GM19397 (cell line): ENCODE results near the gene ONECUT1.

Source experiments
- ATAC-seq: cut with Tn5 transposase; IDR thresholded peaks from one replicate; pipeline ENCODE4 v1.9.1; 2021; ENCODE audit warnings: mild to moderate bottlenecking, moderate library complexity; ENCODE audit not compliant: unreplicated experiment

The ONECUT1 gene

GRCh38 chr15:52733696-52734255 is 56.4 kb downstream of the ONECUT1 start:
- no peak for ATAC-seq

DNA sequence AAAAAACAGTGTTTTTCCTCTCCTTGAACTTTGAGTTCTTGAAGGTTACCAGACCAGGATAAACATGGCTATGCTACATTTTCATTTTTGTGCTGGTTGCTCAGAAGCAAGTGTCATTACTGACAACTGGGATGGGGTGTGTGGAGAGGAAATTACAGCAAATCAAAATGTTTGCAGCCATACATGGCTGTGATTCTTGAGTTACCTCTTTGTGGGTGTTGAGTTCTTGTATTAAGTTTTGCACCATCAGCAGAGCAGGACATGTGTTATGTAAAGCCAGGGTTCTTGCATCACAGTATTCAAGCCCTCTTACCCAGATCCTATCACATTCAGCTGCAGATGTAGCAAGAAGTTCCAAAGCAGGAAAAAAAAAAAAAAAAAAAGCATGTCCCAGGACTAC is 57.0 kb downstream of the ONECUT1 start:
- ATAC-seq, result no peak

GRCh38 chr15:52732551-52732950 is 57.6 kb downstream of the ONECUT1 start:
- no peak for ATAC-seq

DNA sequence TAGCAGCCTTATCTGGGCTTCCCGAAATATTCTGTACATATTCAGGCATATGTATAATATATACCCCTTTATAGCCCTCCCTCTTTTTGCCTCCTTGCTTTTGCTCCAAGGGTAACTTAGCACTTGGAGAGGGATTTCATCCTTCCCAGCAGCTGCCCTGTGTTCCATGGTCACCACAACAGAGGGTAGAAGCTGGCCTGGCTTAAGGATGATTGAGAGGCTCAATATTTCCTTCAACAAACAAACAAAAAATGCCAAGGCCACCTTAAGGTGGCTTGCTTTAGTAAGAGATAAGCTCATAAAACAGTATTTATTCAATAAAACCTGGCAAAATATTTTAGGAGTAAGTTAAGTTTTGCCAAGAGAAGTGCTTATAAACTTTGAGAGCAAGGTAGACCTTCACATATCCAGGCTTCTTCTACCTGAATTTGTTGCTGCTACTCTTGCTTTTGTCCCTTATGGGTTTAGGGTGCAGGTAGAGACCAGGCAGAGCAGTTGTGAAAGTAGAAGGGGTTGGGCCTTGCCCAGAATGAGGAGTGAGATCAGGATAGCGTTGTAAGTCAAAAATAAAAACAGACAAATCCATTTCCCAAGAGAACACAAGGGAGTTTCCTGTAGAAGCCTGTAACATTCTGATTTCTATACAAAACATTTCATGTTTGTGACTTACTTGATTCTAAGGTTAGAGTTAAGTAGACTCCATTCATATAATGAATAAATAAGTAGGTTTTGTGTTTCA is 58.2 kb downstream of the ONECUT1 start:
- no peak for ATAC-seq

- ATAC-seq, result no peak
Measured at GRCh38 chr15:52731004-52731403, 59.1 kb downstream of the ONECUT1 start.

- ATAC-seq, result no peak
Measured at GRCh38 chr15:52730594-52730993, 59.5 kb downstream of the ONECUT1 start.

DNA sequence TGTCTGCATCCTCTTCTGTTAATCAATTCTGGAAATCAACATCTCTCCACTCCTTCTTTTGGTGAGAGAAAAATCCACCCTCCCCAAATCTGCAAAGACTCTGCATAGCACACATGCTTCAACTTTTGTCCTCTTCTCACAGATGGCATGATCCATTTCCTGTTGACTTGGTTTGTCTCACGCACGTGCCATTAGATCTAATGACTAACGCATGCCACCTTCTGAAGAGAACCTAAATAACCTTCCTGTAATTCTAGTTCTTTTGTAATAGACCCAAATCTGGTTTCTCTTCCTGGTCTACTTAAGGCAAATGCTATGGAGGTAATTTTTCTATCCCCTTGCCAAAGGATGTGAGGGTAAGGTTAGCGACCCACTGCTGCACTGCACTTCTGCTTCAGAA is 60.0 kb downstream of the ONECUT1 start:
- peak; percentile 71 for ATAC-seq

DNA sequence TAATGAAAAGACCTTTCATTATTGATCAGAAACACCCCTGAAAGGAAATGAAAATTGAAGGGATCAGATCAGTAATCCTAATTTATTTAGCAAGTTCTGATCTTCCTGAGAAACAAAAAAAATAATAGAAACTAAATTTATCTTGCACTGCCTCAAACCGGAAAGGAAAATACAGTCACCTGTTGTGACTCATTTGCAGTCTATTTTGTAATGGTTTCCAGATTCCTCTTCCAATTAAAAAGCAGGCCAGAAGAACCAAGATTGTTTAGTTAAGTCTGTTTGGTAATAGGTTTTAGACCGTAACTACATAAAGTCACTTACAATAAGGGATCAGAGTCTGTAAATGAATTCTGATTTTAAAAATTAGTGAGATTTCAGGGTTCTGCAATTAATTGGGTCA is 61.2 kb downstream of the ONECUT1 start:
- ATAC-seq, result no peak

DNA sequence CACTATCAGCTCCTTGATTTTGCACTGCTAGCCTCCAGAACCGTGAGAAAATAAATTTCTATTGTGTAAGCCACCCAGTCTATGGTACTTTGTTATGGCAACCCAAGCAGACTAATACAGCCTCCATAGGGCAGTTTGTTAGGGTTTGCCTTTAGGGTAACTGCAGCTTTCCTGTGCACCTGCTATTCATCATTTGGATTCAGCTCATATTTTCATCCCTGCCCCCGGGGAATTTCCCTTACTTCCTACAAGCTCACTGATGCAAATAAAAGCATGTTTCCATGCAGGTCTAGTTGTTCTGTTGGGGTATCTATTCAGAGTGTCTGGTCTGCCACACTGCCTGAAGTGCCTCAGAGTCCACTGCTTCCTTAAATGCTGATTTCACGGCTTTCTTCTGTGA is 62.3 kb downstream of the ONECUT1 start:
- ATAC-seq, result no peak

DNA sequence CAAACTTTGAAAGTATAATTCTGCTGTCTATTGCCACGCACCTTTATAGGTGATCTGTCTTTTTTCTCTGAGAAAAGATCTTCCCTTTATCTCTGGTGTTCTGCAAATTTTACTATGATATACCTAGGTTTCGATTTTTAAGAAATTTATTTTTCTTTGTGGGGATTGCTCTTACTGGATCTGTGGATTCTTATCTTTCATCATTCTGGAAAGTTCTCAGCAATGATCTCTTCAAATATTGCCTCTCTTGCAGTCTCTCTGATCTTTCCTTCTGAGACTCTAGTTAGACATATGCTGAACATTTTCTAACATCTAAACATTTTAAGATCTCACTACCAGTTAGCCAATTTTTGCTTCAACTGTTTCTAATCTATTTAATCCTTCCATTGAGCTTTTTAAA is 63.9 kb downstream of the ONECUT1 start:
- ATAC-seq, result no peak

GRCh38 chr15:52718551-52718950 is 71.6 kb downstream of the ONECUT1 start:
- no peak for ATAC-seq

GRCh38 chr15:52717924-52718323 is 72.2 kb downstream of the ONECUT1 start:
- no peak for ATAC-seq

DNA sequence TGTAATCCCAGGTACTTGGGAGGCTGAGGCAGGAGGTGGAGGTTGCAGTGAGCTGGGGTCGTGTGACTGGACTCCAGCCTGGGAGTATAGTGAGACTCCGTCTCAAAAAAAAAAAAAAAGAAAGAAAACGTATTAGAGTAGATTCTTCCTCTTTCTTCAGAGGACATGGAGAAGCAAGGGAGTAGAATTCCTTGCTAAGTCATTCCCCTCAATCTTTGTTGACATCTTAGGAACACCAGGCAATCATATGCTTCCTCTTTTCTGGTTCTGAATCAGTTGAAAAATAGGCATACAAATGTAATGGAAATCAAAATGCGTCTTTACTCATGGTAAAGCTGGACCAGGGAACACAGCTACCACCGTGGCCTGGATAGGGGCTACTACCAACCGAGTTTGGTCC is 72.7 kb downstream of the ONECUT1 start:
- ATAC-seq, result no peak

- no peak for ATAC-seq
Measured at GRCh38 chr15:52716536-52716935, 73.6 kb downstream of the ONECUT1 start.

DNA sequence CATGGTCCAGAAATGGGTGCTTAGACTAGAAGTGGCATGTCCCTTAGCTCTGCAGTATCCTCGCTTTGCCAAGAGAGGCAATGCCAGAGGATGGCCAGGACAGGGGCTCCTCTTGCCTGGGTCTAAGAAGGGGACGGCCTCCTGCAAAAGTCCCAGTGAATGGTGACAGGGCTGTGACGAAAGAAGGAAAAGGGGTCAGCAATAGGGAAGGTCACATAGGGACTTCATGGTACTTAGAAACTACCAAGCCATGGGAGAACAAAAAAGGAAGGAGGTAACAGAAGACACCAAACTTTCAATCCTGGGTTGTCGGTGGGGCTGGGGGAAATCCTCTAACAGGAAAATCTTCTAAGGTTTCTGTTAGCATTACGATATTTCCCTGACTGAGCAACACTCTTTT is 74.7 kb downstream of the ONECUT1 start:
- ATAC-seq, result no peak

DNA sequence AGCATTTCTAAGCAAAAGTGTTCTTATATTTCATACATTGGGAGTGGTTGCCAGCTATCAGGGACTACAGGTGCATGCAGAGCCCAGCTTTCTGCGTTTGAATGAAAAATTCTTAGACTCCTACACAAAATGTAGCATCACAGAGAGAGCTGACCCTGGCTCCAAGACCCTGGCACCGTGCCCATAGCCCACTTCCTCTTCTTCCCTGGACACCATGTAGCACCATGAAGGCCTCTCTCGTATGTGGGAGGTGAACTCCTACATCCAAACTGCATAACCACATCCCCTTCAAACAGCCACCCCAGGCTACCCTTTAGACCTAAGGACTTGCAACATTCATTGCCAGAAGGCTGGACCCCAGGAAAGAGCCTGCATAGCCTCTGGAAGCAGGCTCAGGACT is 75.2 kb downstream of the ONECUT1 start:
- ATAC-seq, result no peak

DNA sequence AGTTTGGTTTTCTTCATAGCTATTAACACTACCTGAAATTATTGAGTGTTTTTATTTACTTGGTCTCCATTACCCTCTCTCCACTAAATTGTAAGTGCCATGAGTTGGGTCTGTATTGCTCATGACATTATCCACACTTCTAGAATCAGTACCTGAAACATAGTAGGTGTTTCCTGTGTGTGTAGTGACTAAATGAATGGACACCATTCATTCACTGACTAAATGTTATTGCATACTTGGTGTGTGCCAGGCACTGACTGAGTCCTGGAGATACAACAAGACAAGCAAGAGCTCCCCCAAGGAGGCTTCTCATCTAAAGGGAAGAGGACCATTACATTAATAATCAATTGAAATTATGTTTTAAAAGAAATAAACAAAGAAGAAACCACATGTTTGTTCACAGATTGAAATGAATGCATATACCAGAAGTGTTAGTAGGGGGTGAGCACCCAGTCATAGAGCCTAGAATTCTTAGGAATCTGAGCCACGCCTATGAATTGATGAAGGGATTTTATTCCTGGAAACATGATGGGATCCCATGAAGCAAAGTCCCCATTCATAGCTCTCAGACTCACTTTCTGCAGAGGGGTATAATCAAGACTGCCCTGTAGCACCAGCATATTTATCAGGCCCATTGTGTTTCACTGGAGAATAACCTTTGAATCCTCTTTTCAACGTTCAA is 79.3 kb downstream of the ONECUT1 start:
- no peak for ATAC-seq

DNA sequence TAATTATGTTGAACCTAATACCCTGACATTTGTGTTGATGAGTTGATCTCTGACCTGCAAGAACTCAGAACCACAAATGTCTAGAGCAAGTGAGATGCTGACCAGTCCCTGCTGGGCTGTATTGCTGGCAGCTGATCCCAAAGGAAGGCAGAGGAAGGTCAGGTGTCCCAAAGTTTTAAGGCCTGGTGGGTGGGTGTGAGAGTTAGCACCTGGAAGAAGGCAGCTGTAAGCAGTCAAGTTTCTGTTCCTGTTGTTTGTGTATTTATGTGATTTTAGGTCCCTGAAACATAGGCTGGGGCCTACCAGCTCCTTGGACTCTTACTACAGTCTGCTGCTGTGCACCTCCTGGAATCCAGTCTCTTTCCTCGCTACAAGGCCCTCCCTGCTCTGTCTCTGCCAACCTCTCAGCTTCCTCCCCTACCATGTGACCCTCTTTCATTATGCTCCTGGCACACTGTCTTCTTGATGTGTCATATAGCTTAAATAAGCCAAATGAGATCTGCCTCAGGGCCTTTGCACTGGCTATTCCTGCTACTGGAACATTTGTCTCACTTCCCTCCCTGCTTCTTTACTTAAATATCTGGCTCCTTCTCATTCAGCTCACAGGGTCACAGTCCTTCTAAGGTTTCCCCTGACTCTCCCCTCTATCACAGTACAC is 80.0 kb downstream of the ONECUT1 start:
- peak; percentile 25 for ATAC-seq

DNA sequence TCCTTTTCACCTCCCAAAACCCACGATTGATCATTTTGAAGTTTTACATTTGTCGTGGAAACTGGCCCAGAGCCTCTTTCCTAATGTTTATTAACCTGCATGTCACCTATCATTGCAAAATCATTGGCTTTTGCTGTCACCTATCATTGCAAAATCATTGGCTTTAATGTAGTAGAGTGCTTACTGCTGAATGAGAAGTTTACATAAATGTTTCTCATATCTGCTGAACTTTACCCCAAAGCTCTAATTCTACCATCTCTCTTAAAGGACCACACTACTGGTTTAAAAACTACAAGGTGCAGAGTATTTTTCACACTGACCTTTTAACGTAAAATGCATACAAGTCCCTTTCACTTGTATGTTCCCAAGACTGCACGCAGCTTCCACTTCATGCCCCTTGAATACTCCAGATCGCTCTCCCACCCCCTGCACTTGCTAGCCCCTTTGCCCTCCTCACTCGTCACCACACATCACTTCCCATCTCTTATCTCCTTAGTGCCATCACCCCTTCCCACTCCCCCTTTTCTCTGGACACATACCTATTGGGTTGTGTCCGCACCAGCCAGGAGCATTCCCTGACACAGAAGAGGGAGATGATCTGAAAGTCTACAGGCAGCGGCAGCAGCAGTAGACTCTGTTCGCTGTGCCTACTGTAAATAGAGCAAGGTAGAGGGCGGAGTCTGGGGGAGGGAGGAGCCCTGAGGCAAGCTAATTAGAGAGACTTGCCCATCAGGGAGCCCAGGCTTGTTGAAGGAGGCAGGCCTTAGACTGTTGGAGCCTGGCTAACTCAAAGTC is 80.8 kb downstream of the ONECUT1 start:
- peak; percentile 89 for ATAC-seq
